Activated CD4-positive, CD25-positive, alpha-beta regulatory T cell treated with anti-CD3 and anti-CD28 coated beads, Interleukin-2, amount 50 U/mL, for 16 hours (primary cell): Measurements from ENCODE around the gene RIPK4.

ENCODE experiments used
- DNase-seq: peaks from one replicate; pipeline ENCODE4 v3.0.0-alpha.2; 2020; ENCODE audit warnings: low read depth, low spot score

The RIPK4 gene

DNA sequence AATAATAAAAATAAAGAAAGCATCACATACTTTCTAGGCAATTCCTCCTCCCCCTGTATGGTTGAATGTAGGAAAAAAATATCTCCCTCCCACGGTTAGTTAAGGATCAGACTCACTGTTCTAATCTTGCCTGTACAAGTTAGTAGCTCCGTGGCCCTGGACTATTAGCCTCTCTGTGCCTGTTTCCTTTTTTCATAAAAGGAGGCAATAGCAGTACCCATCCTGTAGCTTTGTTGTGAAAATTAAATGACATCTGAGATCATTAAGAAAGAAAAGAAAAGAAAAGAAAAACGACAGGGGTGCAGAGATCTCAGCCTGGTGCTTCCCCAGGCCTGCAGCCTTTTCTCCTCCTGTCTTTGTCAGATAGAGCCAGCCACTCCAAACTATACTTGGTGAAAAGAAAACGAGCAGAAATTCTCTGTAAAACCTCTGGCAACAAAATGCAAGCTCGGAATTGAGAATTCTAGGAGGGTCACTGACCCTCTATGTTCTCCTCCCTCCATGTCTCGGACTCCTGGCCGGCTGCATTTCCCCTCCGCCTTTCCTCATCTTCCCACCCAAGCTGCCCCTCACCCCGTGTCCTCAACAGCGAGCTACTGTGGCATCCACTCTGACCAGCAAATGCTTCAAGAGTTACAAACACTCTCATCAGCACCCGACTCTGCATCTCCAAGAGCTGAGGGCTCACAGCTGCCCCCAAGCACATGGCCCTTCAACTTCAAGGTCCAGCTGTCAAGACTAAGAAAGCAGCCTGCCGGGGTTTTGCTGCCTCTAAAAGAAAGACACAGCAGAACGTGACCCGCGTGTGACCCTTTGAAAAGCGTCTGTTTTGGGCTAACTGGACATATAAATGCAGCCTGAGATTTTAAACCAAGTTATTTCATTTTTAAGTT, 13.6 kb downstream of the RIPK4 start:
- no peak for DNase-seq

DNA sequence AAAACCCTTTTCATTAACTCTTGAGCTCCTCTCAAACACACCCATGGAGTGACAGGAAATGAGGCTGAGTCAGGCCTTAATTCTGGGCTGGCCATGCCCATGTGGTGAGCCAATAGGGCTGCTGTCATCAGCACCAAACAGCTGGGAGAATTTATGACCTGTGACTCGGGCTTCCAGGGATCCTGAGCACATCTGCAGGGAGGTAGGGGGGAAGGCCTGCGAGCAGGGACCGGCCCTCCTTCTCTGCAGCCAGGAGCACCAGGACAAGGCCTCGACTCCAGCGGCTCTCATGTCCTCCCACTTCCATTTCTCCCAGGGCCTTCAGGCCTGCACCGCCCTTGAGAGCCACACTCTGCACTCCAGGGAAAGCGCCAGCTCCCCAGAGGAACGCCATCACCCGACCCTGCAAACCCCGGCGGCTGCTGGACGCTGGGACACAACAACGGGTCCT, 14.6 kb downstream of the RIPK4 start:
- no peak for DNase-seq

DNA sequence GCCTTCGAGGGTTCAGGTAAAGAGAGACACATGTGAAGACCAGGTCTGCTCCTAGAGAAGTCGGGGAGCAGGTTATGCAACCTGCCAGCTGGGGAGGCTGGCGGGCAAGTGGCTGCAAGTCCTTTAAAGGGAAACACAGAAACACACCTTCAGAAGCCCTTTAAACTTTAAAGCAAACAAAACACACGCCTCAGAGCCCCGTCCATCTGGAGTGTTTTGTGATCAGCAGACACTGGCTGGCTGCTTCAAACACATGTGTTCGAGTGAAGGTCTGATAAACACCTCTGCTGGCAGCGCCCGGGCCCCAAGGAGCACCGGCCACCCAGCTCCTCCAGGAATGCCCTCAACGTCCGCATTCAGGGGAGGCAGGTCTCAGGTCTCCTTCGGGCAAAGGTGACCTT, 15.2 kb downstream of the RIPK4 start:
- DNase-seq = no peak

DNA sequence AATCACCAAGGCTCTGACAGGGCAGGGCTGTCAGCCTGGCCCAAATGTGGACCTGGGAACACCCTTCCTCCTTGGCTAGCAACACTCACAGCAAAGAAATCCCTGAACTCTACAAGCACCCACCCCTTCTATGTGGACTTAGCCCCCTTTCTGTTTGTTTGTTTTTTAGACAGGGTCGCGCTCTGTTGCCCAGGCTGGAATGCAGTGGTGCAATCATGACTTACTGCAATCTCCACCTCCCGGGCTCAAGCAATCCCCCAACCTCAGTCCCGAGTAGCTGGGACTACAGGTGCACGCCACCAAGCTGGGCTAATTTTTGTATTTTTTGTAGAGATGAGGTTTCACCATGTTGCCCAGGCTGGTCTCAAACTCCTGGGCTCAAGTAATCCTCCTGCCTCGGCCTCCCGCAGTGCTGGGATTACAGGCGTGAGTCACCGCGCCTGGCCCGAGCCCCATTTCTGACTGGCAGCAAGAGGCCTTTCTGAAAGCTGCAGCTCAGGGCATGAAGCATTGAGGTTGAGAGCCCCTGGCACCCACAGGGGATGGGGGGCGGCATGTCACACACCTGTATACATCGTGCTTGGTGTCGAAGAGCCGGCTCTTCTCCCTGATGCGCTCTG, 16.2 kb downstream of the RIPK4 start:
- DNase-seq = no peak

DNA sequence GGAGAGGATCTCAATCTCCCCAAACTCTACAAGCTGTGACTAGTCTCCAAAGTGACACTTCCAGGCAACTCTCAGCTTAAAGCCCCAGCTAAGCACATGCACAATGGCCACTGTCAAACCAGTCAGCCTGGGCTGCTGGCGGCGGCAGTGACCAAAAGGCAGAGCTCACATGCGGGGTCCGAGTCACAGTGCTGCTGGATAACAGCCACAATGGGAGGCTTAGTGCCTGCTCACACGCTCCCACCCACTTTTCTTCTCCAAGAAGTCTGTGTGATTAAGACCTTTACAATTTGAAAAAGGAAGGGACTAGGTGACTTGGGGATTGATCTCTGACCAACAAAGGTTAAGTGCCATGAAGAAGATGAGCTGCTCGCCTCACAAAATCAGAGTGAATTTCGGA, 16.8 kb downstream of the RIPK4 start:
- DNase-seq = no peak

DNA sequence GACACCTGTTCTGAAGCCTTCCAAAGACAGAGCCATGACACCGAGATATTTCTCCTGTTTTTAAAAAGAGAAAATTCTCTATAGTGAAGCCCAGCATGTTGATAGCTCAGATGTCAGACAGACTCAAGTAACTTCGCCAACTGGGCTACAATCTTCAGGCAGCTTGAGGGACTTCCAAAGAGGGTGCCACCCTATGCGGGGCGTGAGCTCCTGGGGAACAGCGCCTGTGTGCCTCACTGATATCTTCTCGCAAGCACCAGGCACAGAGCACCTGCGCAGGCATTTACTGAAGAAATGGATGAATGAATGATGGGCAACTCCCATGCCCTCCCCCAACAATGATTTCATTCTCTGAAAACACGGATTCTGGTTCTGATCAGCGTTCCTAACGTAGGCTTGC, 17.6 kb downstream of the RIPK4 start:
- no peak for DNase-seq

DNA sequence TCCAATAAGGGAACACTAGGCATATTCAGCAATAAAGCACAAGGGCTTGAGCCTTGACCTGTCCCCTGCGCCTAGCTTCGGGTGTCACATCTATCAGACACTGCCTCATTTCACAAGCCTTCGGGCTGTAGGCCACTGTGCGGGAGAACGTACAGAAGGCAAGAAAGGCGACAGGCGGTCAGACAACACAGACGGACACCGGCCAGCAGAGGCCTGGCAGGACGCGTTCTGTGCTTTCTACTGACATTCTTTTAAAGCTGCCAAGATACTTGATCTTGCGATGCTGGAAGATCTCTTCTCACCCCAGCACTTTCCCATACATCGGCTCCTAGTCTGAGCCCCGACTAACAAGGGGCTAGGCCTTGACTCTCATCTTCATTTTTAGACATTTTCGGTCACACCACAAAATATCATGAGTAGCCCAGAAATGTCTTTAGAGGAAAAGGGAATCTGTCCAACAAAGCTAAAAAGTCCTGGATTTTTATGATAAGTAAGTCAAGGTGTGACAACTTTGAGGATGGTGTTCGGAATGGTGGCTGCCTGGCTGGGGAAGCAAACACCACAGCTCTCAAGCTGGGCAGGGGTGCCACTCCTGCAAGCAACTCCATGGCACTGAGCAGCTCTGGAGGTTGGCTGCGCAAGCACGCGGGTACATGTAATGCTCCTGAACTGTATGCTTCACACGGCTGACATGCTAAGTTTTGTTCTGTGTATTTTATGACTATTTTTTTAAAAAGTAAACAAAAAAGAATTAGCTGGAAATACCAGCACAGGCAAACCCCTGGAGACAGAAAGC, 18.7 kb downstream of the RIPK4 start:
- no peak for DNase-seq

DNA sequence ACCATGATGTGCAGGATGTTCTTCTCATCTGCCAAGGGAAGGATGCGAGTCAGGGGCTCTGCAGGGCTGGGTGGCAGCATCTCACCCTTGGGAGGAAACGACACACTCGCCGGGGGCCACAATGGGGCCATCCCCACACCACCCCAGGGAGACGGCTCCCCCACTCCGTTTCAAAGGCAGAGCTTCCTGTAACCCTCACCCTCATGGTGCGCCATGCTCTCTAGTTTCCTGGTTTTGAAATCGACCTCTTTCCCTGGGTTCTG, 20.2 kb downstream of the RIPK4 start:
- DNase-seq = no peak

DNA sequence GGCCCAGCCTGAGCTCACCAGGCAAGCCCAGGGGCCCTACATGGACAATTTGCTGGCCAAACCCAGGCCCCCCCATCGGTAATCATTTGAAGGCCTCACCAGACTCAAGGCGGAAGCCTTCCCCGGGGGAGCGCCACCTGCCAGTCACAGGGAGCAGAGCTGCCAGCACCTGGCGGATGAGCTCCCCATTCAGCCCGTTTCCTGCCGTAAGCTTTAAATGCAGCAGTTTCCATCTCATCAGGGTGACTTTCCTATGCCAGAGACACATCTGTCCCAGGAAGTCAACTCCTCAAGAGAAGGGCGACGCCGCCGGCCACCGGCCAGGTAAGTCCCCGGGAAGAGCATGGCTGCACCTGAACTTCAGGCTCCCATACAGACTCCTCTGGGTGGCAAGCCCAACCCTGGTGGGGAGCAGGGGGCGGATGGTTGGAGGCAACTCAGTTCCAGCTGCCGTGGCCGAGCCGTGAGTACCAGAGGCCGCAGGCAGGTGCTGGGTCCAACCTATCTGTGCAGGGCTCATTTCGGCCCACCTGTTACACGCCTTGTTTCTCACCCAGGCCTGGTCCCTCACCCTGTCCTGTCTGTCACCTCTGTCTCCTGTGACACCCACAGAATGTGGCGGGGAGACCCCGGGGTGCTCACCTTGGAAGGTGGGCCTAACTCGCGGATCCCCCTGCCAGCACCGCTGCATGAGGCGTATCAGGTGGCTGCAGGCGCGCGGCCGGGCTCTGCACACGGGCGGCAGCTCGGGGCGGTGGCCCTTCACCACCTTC, 20.7 kb downstream of the RIPK4 start:
- no peak for DNase-seq

DNA sequence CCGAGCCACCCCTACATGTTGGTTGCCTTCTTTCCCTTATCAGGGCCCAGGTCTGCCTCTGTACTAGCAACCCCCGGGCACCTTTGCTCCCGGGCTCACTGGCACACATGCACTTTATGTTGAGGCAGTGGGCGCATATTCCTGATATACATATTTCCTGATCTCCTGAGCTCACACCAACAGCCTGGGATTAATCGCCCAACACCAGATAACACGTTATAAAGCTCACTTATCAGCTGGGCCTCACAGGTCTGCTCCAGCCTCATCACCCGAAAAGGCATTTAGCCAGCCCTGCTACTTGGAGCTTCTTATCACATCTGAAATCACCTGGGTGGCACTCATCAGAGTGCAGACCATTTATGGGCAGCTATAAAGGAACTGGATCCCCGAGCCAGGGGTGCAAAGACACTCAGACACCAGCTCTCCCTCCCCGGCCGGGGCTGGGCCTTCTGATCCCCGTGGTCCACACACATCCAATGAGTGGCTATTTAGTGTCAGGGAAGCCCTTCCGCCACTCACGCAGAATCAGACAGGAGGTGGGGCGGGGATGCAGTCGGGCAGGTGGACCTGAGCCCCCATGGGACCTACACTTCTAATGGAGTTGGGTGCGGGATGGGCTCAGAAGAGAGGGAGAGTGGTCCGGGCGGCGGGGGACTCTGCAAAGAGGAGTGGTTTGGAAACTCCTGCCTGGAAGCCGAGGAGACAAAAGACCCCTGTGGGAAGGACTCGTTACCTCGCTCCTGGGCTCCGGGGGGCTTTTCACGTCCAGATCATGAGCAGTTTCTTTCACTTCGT, 21.6 kb downstream of the RIPK4 start:
- DNase-seq = no peak

DNA sequence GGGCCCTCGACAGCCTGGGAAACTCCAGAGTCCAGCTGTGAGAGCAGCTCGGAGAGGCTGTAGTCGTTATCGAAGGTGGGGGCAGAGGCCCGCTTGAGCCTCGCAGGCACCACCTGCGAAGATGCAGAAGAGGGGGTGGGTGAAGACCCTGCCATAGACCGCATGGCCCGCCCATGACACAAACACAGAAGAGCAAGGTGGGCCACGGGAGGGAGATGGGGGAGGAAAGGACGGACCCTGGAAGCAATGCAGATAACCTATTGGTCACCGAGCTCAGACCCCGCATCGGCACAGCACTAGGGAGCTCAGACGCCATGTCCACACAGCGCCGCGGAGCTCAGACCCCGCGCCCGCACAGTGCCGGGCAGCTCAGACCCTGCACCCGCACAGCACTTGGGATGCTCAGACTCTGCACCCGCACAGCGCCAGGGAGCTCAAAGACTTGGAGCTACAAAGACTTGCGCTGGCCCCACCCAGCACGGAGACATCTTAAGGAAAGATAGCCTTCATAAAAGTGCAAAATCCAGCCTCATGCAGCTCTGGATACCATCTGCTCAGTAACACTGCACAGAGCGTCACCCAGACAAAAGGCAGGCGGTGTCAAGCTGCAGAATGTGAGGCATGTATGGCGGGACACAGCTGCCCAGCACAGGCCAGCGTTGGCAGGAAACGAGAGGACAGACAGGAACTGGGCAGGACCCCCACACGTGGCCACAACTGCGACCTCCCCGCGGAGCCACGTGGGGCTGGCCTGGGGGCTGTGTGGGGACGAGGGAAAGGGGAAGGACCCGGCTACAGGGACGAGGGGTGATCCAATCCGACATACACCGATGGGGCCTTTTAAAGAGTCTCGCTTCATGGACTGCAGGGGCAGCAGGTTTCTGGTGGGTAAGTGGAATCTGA, 22.6 kb downstream of the RIPK4 start:
- no peak for DNase-seq

DNA sequence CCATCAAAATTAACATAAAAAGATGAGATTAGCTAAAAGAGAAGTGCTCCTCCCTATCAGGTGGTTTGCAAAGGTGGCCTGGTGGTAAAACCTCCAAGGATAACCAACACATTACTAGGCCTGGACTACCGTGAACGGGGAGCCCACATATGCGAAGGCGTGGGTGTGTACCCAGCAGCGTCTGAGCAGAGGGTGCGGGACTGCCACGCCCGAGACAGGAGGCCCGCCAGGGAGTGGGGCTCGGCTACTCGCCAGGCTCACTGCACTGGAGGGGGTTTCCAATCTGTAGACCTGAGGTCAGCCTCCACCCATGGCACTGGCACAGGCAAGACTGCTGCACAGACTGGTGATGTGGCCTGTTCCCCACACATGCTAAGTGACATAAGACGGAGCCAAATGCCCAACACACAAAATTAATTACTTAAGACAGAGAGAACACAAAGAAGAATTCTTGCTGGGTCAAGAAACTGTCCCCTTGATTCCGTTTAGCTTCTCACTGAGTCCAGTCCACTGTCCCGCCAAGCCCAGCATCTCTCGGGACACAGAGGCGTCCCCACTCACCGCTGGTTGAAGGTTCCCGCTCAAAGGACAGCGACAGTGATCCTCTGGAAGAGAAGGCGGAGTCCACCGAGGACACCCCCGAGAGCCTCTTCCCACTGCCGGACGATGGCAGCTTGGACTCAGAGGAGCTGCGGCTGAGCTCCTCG, 23.4 kb downstream of the RIPK4 start:
- no peak for DNase-seq

DNA sequence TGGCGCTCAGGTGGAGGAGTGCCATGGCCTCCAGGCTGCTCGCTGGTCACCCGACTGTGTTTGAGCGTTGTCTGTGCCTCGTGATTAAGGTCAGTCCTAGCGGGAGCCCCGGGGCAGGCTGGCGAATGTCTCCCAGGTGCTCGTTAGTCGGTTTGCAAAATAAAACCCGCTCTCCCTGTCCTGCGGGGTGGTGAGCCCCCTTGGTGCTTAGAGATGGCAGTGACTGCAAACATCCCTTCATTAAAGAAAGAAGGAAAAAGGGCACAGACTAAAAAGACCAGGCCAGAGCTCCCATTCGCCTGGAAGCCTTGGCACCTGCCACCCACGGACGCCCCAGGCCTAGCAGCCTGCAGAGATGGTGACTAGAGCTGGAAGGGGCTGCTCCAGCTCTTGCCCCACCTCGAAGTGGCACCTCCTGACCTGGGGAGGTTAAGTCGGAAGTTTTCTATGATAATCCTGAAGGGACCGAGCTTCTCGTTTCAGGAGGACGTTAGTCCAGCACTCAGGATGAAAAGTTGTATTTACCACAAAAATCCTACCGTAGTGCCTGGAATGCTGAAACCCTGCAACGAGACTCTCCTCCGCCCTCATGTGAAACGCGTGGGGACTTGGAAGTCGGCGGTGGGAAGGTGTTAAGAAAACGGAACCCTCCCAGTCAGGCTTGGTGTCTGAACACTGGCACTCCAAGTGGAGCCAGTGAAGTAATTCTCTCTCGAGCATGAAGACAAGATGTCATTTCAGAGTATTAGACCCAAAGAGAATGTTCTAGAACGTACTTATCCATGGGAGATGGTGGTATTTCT, 24.6 kb downstream of the RIPK4 start:
- no peak for DNase-seq

DNA sequence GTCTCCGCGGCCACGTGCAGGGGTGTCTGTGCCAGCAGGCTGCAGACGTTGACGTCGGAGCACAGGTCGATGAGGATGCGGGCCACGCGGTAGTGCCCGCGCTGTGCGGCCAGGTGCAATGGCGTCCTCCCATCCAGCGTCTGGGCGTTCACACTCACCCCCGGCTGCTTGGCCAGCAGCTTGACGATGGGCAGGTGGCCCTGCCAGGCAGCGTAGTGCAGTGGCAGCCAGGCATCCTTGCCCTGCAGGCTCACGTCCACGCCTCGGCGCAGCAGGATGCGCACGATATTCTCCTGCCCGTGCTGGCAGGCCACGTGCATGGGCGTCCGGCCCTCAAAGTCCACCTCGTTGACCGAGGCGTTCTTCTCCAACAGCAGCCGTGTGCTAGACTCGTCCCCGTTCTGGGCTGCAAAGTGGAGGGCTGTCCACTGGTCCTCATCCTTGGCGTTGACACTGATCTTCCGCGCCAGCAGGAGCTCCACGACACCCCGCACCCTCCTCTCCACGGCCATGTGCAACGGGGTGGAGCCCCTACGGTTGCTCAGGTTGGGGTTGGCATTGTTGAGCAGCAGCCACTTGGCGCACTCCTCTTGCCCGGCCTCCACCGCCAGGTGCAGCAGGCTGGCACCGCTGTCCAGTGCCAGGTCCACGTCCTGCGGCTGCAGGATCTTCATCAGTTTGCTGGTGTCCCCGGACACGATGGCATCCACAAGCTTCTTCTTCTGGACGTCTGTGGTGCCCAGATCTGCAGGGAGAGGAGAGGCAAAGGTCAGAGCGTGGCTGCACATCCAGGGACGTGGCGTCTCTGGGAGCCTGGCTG, 25.4 kb downstream of the RIPK4 start:
- no peak for DNase-seq

DNA sequence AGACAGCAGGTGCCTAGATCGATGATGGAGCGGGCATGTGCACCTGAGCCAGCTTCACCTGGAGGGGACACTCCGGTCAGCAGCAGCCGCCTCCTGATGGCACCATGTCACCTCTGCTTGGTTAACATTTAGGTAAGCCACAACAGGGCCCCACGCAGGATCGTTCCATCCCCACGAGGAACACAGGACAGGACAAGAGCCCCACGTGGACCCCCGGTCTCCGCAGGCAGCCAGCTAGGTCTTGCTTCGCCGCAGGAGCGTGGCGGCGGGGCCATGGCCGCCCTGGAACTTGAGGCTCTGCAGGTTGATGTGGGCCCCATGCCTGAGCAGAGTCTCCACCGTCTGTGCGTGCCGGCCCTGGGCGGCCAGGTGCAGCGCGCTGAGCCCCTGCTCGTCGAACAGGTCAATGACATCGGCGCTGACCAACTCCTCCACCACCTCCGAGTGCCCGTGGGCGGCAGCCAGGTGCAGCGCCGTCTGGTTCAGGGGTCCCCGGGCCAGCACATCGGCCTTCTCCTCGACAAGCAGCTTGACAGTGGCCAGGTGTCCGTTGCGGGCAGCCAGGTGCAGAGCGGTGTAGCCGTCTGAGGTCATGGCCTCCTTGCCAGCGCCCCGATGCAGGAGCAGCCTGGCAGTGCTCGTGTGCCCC, 26.1 kb downstream of the RIPK4 start:
- no peak for DNase-seq

DNA sequence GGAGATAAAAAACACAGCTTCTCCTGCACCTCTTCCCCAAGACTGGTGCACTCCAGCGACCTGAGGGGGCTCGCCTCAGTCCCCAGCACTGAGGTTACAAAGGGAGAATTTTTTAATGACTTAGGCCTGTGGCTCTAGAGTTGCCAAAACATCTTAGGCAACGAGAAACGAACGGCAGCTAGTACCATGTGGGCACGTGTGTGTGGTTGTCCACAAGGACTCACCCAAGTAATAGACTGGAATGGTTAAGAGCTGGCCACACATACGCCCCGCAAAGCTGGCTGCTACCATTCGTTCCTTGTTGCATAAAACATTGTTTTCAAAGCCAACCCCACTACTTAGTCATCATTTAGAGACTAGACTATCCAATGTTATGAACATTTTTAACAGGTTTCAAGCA, 26.9 kb downstream of the RIPK4 start:
- DNase-seq = no peak

DNA sequence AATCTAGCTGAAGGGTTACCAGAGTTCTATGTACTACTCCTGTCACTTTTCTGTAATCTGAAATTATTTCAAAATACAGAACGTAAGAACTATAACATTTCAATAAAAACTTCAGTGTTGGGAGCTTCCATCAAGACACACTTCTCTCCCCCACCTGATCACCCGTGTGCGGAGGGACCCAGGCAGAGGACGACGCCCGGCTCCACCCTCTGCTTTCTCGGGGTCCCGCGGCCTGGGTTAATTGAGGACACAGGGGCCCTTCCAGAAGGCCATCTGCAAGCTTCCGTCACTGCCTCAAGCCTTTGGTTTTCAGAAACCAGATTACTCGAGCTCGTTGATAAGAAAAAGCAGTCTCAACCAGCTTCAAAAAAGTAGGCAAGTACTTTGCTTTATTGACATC, 27.8 kb downstream of the RIPK4 start:
- DNase-seq = no peak
